Activated naive CD8-positive, alpha-beta T cell treated with anti-CD3 and anti-CD28 coated beads, Interleukin-2, amount 10 ng/mL, durations not matched to agents 7 days and 5 days (primary cell): Measurements from ENCODE around the gene MAP2K5. TPM values are rescaled to one million over a fixed set of nuclear protein-coding genes. Genes with fewer than 3 reads are reported as not detected.

ENCODE experiments used
- ATAC-seq: fragments of 150-1000 bp; cut with Tn5 transposase; one replicate; pipeline ENCODE4 v1.10.0; 2021; ENCODE audit warnings: low read depth, moderate library complexity
- POLR2A ChIA-PET: fragments of 350-600 bp; sonication (Branson Sonifier 250); formaldehyde crosslinking; loops from one replicate; lab custom pipeline; 2021; ENCODE audit warnings: antibody characterized with exemption; lab: Charles Lee
- DNase-seq: peaks from one replicate; pipeline ENCODE4 v3.0.0; 2021
- H3K27ac Mint-ChIP-seq: one replicate; pipeline ENCODE4 v1.8.0; 2022; ENCODE audit warnings: mild to moderate bottlenecking, mixed read lengths
- H3K27me3 Mint-ChIP-seq: one replicate; pipeline ENCODE4 v1.8.0; 2022; ENCODE audit warnings: mild to moderate bottlenecking, moderate library complexity, mixed read lengths
- H3K36me3 Mint-ChIP-seq: one replicate; pipeline ENCODE4 v1.8.0; 2021; ENCODE audit warnings: mild to moderate bottlenecking, mixed read lengths
- H3K4me1 Mint-ChIP-seq: one replicate; pipeline ENCODE4 v1.8.0; 2021; ENCODE audit warnings: mixed read lengths
- H3K4me3 Mint-ChIP-seq: one replicate; pipeline ENCODE4 v1.8.0; 2022; ENCODE audit warnings: mild to moderate bottlenecking, moderate library complexity, mixed read lengths
- H3K9me3 Mint-ChIP-seq: one replicate; pipeline ENCODE4 v1.8.0; 2021; ENCODE audit warnings: mixed read lengths
- total RNA-seq, 2 experiments: library from RNA; stranded (reverse); gene quantifications; one replicate each; pipeline ENCODE4 v1.2.3, GENCODE V29; 2021

Gene MAP2K5
- total RNA-seq, 2 experiments from 2014 or later, result 25.8 to 29.9 TPM

DNA sequence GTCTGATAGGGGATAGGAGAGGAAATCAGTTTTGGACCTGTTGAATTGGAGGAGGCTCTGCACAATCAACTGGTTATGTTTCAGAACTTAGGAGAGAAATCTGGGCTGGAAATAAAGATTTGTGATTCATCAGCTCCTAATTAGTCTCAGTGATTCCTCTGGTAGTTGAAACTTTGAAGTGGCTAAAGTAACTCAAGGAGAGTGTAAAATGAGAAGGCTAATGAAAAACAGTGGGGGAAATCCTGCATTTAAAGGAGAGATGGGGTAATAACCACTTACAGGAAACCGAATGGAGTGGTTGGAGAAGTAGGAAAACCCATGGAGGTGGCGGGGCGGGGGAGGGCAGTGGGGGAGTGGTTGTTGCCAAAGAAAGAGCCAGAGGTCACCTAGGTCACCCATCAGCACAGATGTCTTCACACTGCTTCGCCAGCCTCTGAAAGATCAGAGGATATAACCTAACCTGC, 32.6 kb downstream of the MAP2K5 start:
- Mint-ChIP-seq H3K4me1 (peaks cover 3% of the 10 kb centered on the region), H3K27me3 (no peaks in the 10 kb centered on the region), H3K4me3 (no peak overlapping the region), H3K36me3 (peaks cover 12% of the 10 kb centered on the region), H3K9me3 (no peaks in the 10 kb centered on the region), H3K27ac (no peak overlapping the region)
- ATAC-seq (no peak), DNase-seq (no peak)
- POLR2A ChIA-PET, result no interaction called here

- no peak for ATAC-seq
- POLR2A ChIA-PET, result no interaction called here
- no peak overlapping the region for H3K27ac Mint-ChIP-seq
- peaks cover 8% of the 10 kb centered on the region for H3K36me3 Mint-ChIP-seq
- H3K4me1 Mint-ChIP-seq, result peaks cover 2% of the 10 kb centered on the region
- no peaks in the 10 kb centered on the region for H3K27me3 Mint-ChIP-seq
- no peak for DNase-seq
- H3K9me3 Mint-ChIP-seq, result no peaks in the 10 kb centered on the region
- no peak overlapping the region for H3K4me3 Mint-ChIP-seq
These were observed 35.6 kb downstream of the MAP2K5 start for GRCh38 chr15:67578020-67578600.

GRCh38 chr15:67579164-67579563, 36.7 kb downstream of the MAP2K5 start:
- H3K9me3 Mint-ChIP-seq, result no peaks in the 10 kb centered on the region

DNA sequence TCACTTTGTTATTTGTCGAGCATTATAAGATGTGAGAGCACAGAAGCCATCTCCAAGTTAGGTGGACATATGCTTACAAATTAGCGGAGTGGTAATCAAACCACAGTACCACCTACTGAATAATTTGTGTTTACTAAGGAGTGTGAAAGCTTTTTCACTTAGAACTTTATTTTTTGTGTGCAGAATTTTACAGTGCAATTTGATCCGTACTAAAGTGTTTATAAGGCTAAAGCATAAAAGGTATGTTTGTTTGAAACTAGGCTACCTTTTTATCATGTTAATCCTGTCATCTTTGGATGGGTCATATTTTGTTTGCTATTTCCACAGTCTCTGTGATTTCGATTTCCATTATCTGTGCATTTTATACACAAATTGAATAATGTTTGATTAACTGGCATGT, 37.5 kb downstream of the MAP2K5 start:
- H3K36me3 Mint-ChIP-seq, result peaks cover 9% of the 10 kb centered on the region
- no peak overlapping the region for H3K27ac Mint-ChIP-seq
- ATAC-seq (no peak), DNase-seq (no peak)
- no peaks in the 10 kb centered on the region for H3K9me3 Mint-ChIP-seq
- no peaks in the 10 kb centered on the region for H3K27me3 Mint-ChIP-seq
- H3K4me1 Mint-ChIP-seq, result peaks cover 2% of the 10 kb centered on the region
- H3K4me3 Mint-ChIP-seq, result no peak overlapping the region
- POLR2A ChIA-PET, result no interaction called here

More at GRCh38 chr15:67579164-67579563, 36.7 kb downstream of the MAP2K5 start:
- Mint-ChIP-seq H3K4me1 (peaks cover 2% of the 10 kb centered on the region), H3K27ac (no peak overlapping the region), H3K4me3 (no peak overlapping the region), H3K36me3 (peaks cover 6% of the 10 kb centered on the region), H3K27me3 (no peaks in the 10 kb centered on the region)
- DNase-seq (no peak), ATAC-seq (no peak)
- POLR2A ChIA-PET, result no interaction called here

DNA sequence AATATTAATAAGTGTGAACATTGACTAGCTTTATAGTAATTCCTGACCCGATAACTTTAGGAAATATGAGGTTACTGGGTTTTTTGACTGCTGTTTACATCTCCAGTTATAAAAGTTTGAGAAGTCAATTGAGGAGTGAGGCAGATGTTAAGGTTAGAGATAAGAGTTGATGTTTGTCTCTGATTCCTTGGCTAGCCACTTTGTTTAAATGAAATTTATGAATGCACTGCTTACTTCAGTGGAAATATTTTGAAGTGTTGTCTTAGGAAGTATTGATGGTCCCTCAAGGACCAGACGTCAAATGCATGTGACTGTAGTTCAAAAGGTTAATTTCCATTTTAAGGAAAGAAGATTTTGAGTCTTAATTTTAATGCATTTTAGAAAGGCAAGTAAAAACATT, 41.7 kb downstream of the MAP2K5 start:
- H3K36me3 Mint-ChIP-seq, result peaks cover 21% of the 10 kb centered on the region
- no peaks in the 10 kb centered on the region for H3K4me1 Mint-ChIP-seq
- H3K9me3 Mint-ChIP-seq, result no peaks in the 10 kb centered on the region
- ATAC-seq, result no peak
- no peak for DNase-seq
- no peak overlapping the region for H3K27ac Mint-ChIP-seq
- POLR2A ChIA-PET, result interaction anchor here (0.7 kb wide), 1 partner anchor 859 kb away, joined by 3 read pairs; no protein-coding TSS in a partner anchor
- no peaks in the 10 kb centered on the region for H3K27me3 Mint-ChIP-seq
- no peak overlapping the region for H3K4me3 Mint-ChIP-seq

- Mint-ChIP-seq H3K9me3 (no peaks in the 10 kb centered on the region), H3K27ac (no peak overlapping the region), H3K4me1 (no peaks in the 10 kb centered on the region), H3K36me3 (peaks cover 22% of the 10 kb centered on the region), H3K27me3 (no peaks in the 10 kb centered on the region), H3K4me3 (no peak overlapping the region)
- DNase-seq (no peak), ATAC-seq (no peak)
- POLR2A ChIA-PET, result no interaction called here
These were observed 43.2 kb downstream of the MAP2K5 start for GRCh38 chr15:67585681-67586080.

DNA sequence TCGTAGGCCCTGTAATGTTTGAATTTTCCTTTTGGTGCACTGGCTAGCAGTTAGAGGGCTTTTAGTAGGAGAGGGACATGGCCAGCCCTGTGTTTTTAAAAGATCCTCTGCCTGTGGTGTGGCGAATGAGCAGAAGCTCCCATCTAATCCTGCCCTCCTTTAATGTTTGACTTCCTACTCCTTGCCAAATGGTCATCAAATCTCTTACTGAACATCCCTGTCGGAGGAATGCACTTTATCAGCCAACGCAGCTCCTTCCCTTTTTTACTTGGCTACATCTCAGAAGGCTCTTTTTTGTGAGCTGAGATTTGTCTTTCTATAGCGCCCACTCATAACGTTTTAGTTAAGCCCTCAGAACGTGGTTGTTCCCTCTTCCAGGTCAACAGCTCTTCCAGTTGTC, 44.8 kb downstream of the MAP2K5 start:
- Mint-ChIP-seq H3K9me3 (no peaks in the 10 kb centered on the region), H3K36me3 (peaks cover 22% of the 10 kb centered on the region), H3K4me1 (no peaks in the 10 kb centered on the region), H3K27me3 (no peaks in the 10 kb centered on the region), H3K4me3 (no peak overlapping the region), H3K27ac (no peak overlapping the region)
- no peak for ATAC-seq
- POLR2A ChIA-PET, result no interaction called here
- DNase-seq, result no peak

DNA sequence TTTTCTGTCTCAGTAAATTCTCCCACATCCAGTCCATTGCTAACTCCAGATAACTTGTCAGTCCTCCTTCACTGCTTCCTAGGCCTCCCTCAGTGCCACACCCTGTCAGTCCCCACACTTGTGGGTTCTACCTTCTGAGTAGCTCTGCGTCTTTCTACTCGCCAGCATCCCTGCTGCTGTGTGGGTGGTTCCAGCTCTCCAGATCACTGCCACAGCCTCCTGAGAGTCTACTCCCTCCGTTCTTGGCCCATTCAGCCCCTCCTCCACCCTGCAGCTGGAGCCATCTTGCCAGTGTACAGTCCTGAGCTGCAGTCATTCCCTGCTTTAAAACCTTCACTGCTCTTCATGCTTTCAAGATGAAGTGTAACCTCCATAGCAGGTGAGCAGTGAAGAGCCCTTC, 45.3 kb downstream of the MAP2K5 start:
- peaks cover 22% of the 10 kb centered on the region for H3K36me3 Mint-ChIP-seq
- no peaks in the 10 kb centered on the region for H3K9me3 Mint-ChIP-seq
- no peak for ATAC-seq
- no peaks in the 10 kb centered on the region for H3K27me3 Mint-ChIP-seq
- no peak overlapping the region for H3K4me3 Mint-ChIP-seq
- no peak for DNase-seq
- H3K27ac Mint-ChIP-seq, result no peak overlapping the region
- no peaks in the 10 kb centered on the region for H3K4me1 Mint-ChIP-seq
- POLR2A ChIA-PET, result no interaction called here

DNA sequence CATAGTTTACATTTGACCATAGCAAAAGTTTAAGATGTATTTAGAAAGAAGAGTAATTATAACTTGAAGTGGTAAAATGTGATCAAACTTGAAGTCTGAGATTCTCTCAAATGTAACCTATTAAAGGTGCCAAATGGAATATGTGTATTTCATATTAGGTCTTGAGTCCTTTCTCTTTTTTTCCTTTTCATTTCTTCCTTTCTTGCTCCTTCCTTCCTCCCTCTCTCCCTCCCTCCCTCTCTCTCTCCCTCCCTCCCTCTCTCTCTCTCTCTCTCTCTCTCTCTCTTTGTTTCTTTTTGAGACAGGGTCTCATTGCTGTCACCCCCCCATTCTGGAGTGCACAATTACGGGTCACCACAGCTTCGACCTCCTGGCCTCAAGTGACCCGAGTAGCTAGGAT, 47.7 kb downstream of the MAP2K5 start:
- Mint-ChIP-seq H3K36me3 (peaks cover 18% of the 10 kb centered on the region), H3K27me3 (no peaks in the 10 kb centered on the region), H3K4me3 (no peak overlapping the region), H3K9me3 (no peaks in the 10 kb centered on the region), H3K27ac (no peak overlapping the region), H3K4me1 (no peaks in the 10 kb centered on the region)
- ATAC-seq (no peak), DNase-seq (no peak)
- POLR2A ChIA-PET, result no interaction called here

DNA sequence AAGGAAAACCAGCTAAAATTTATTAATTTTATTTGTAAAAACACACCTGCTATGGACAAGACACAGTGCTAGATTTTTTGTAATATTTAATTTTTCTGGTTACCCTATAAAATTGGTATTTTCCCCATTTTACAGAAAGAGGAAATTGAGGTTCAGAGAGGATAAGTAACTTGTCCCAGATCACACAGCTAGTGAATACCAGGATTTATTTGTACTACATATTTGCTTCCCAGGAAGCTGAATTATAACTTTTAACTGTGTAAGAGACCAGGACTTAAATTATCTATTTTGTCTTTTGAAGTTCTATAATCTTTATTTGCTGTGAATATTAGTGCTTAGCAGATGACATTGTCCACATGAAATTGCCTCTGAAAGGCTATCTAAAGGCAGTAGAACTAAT, 49.7 kb downstream of the MAP2K5 start:
- Mint-ChIP-seq H3K4me1 (no peaks in the 10 kb centered on the region), H3K4me3 (no peak overlapping the region), H3K9me3 (no peaks in the 10 kb centered on the region), H3K27ac (no peak overlapping the region), H3K36me3 (peaks cover 19% of the 10 kb centered on the region), H3K27me3 (no peaks in the 10 kb centered on the region)
- POLR2A ChIA-PET, result no interaction called here
- DNase-seq (no peak), ATAC-seq (no peak)

GRCh38 chr15:67593562-67593961, 51.1 kb downstream of the MAP2K5 start:
- no peak overlapping the region for H3K4me3 Mint-ChIP-seq
- no peak overlapping the region for H3K27ac Mint-ChIP-seq
- no peaks in the 10 kb centered on the region for H3K9me3 Mint-ChIP-seq
- ATAC-seq (no peak), DNase-seq (no peak)
- POLR2A ChIA-PET, result no interaction called here
- H3K27me3 Mint-ChIP-seq, result no peaks in the 10 kb centered on the region
- H3K4me1 Mint-ChIP-seq, result no peaks in the 10 kb centered on the region
- peaks cover 11% of the 10 kb centered on the region for H3K36me3 Mint-ChIP-seq

- no peaks in the 10 kb centered on the region for H3K4me1 Mint-ChIP-seq
- peaks cover 13% of the 10 kb centered on the region for H3K36me3 Mint-ChIP-seq
- H3K9me3 Mint-ChIP-seq, result no peaks in the 10 kb centered on the region
- ATAC-seq, result no peak
- no peak overlapping the region for H3K4me3 Mint-ChIP-seq
- H3K27ac Mint-ChIP-seq, result no peak overlapping the region
- H3K27me3 Mint-ChIP-seq, result no peaks in the 10 kb centered on the region
- DNase-seq, result no peak
- POLR2A ChIA-PET, result no interaction called here
These were observed 52.3 kb downstream of the MAP2K5 start for GRCh38 chr15:67594770-67595169.

DNA sequence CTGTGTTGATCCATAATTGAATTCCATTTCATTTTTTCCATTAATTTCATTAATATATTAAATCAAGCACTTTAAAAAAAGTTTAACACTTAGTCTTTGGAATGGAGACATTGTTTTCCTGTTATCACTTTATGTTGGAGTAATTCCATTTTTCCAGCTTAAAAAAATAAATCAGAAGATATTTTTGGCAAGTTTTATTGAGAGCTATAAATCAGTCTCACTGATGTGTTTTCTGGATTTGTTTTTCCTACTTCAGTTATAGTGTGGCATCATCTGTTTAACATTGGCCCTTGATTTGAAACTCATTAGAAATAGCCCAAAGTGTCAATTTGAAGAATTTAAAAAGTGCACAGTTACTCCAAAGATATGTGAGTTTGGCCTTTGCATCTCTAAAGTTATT, 53.1 kb downstream of the MAP2K5 start:
- Mint-ChIP-seq H3K27me3 (no peaks in the 10 kb centered on the region), H3K4me1 (no peaks in the 10 kb centered on the region), H3K4me3 (no peak overlapping the region), H3K36me3 (peaks cover 14% of the 10 kb centered on the region), H3K9me3 (no peaks in the 10 kb centered on the region), H3K27ac (no peak overlapping the region)
- DNase-seq, result no peak
- POLR2A ChIA-PET, result no interaction called here
- ATAC-seq, result no peak

- ATAC-seq (no peak), DNase-seq (no peak)
- H3K36me3 Mint-ChIP-seq, result peaks cover 12% of the 10 kb centered on the region
- POLR2A ChIA-PET, result no interaction called here
- no peaks in the 10 kb centered on the region for H3K27me3 Mint-ChIP-seq
- H3K4me1 Mint-ChIP-seq, result no peaks in the 10 kb centered on the region
- no peak overlapping the region for H3K4me3 Mint-ChIP-seq
- no peaks in the 10 kb centered on the region for H3K9me3 Mint-ChIP-seq
- no peak overlapping the region for H3K27ac Mint-ChIP-seq
These were observed 58.6 kb downstream of the MAP2K5 start for GRCh38 chr15:67601073-67601472.
